Measurements from ENCODE around the gene ELAPOR1.
A peak's percentile ranks its signal among the peaks of the same experiment; 100 is the strongest.
"Not testable (repeated sequence)": the region's sequence is repeated elsewhere in the genome, so short reads cannot be mapped to it uniquely, and the experiment has no call there.

The ELAPOR1 gene

DNA sequence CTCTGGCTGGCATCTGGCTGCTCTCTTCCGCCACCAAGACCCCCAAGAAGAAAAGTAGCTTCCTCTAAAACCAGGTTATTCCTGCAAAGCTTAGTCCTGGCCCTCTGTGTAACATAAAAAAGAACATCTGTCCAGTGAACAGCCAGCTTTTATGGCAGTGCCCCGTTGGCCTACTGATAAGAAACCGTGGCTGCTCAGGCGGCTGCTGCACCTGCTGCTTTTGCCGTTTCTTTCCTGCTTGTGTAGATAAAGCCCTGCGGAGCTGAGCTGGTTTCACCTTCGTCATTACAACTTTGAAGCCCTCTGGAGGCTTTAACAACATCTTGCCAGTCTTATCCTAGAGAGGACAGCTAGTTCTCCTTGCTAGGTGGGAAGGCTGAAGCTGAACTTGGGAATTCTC is 20.5 kb downstream of the ELAPOR1 start:
- H3K9ac ChIP-seq, result no peak overlapping the region

DNA sequence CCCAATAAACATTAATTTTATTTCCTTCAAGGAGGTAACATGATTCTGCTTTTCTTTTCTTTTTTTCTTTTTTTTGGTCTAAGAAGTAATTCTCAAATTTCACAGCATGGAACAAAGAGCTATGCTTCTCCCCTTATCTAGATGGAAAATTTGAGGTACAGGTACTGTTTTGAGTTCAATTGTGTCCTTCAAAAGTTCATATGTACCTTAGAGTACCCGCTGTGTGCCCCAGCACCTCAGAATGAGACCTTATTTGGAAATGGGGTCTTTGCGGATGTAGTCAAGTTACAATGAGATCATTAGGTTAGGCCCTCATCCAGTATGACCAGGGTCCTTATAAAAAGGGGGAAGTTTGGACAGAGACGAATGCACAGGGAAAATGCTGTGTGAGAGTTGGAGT is 22.0 kb downstream of the ELAPOR1 start:
- Histone ChIP-seq H4K20me1 (no peaks in the 10 kb centered on the region), H3K4me3 (no peak overlapping the region), H3K27ac (no peak overlapping the region), H3K27me3 (no peaks in the 10 kb centered on the region), H3K4me1 (peaks cover 20% of the 10 kb centered on the region), H3K4me2 (no peak overlapping the region), H3K36me3 (no peaks in the 10 kb centered on the region), H3K9ac (no peak overlapping the region), H3K9me3 (no peaks in the 10 kb centered on the region)
- TF ChIP-seq Cebpa-rat (IDR thresholded peaks at IDR 0.05), result no peak

More for the DNA sequence above, 20.5 kb downstream of the ELAPOR1 start:
- Histone ChIP-seq H3K36me3 (no peaks in the 10 kb centered on the region), H4K20me1 (no peaks in the 10 kb centered on the region), H3K4me2 (peak overlapping the region; percentile 63), H3K27ac (peak overlapping the region; percentile 8; the same call in 1 of the 2 replicates), H3K4me1 (peaks cover 20% of the 10 kb centered on the region), H3K9me3 (no peaks in the 10 kb centered on the region), H3K27me3 (no peaks in the 10 kb centered on the region), H3K4me3 (no peak overlapping the region)
- TF ChIP-seq Cebpa-rat (IDR thresholded peaks at IDR 0.05), result no peak

- no peak for TF ChIP-seq Cebpa-rat (IDR thresholded peaks at IDR 0.05)
- no peak overlapping the region for H3K27ac ChIP-seq
- H3K4me3 ChIP-seq, result no peak overlapping the region
- H3K36me3 ChIP-seq, result no peaks in the 10 kb centered on the region
- H3K9ac ChIP-seq, result no peak overlapping the region
- no peak overlapping the region for H3K4me2 ChIP-seq
- peaks cover 20% of the 10 kb centered on the region for H3K4me1 ChIP-seq
- no peaks in the 10 kb centered on the region for H3K9me3 ChIP-seq
- H3K27me3 ChIP-seq, result no peaks in the 10 kb centered on the region
- H4K20me1 ChIP-seq, result no peaks in the 10 kb centered on the region
These were observed 22.9 kb downstream of the ELAPOR1 start for GRCh38 chr1:109136766-109137165.

GRCh38 chr1:109137958-109138357 is 24.0 kb downstream of the ELAPOR1 start:
- Histone ChIP-seq H3K4me1 (peaks cover 20% of the 10 kb centered on the region), H3K27ac (no peak overlapping the region), H3K4me2 (no peak overlapping the region), H3K36me3 (no peaks in the 10 kb centered on the region), H3K27me3 (no peaks in the 10 kb centered on the region), H4K20me1 (no peaks in the 10 kb centered on the region), H3K4me3 (no peak overlapping the region), H3K9ac (no peak overlapping the region), H3K9me3 (no peaks in the 10 kb centered on the region)
- no peak for TF ChIP-seq Cebpa-rat (IDR thresholded peaks at IDR 0.05)

GRCh38 chr1:109138358-109138757 is 24.4 kb downstream of the ELAPOR1 start:
- no peak overlapping the region for H3K4me3 ChIP-seq
- no peaks in the 10 kb centered on the region for H4K20me1 ChIP-seq
- peaks cover 20% of the 10 kb centered on the region for H3K4me1 ChIP-seq
- no peak for TF ChIP-seq Cebpa-rat (IDR thresholded peaks at IDR 0.05)
- H3K9me3 ChIP-seq, result no peaks in the 10 kb centered on the region
- no peaks in the 10 kb centered on the region for H3K36me3 ChIP-seq
- H3K4me2 ChIP-seq, result no peak overlapping the region
- H3K27me3 ChIP-seq, result no peaks in the 10 kb centered on the region
- no peak overlapping the region for H3K27ac ChIP-seq
- H3K9ac ChIP-seq, result no peak overlapping the region

DNA sequence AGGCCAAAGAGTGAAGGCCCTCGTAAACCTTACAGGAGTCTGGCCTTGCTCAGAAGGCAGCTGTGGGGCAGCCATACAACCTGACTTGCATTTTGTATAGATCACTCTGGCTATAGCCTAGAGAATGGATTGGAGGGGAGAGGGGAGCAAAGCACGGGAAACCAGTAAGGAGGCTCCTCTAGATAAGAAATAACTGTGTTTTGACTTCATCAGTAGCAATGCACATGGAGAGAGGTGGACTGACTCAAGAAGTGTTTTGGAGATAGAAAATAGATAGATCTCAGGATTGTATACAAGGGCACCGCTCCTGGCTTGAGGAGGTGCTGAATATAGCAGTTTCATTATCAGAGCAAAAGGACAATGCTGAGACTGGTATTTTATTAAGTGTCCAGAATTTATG is 26.5 kb downstream of the ELAPOR1 start:
- H4K20me1 ChIP-seq, result no peaks in the 10 kb centered on the region
- H3K4me1 ChIP-seq, result peaks cover under 1% of the 10 kb centered on the region; the same call in 1 of the 2 replicates
- H3K27me3 ChIP-seq, result no peaks in the 10 kb centered on the region
- H3K36me3 ChIP-seq, result no peaks in the 10 kb centered on the region
- no peak overlapping the region for H3K4me3 ChIP-seq
- H3K27ac ChIP-seq, result no peak overlapping the region
- TF ChIP-seq Cebpa-rat (IDR thresholded peaks at IDR 0.05), result no peak
- H3K9me3 ChIP-seq, result no peaks in the 10 kb centered on the region
- no peak overlapping the region for H3K4me2 ChIP-seq
- H3K9ac ChIP-seq, result no peak overlapping the region

GRCh38 chr1:109142260-109142659 is 28.3 kb downstream of the ELAPOR1 start:
- no peak overlapping the region for H3K4me2 ChIP-seq
- H4K20me1 ChIP-seq, result no peaks in the 10 kb centered on the region
- H3K9ac ChIP-seq, result no peak overlapping the region
- no peak overlapping the region for H3K4me3 ChIP-seq
- no peaks in the 10 kb centered on the region for H3K4me1 ChIP-seq
- no peak overlapping the region for H3K27ac ChIP-seq
- TF ChIP-seq Cebpa-rat (IDR thresholded peaks at IDR 0.05), result no peak
- H3K27me3 ChIP-seq, result no peaks in the 10 kb centered on the region
- no peaks in the 10 kb centered on the region for H3K36me3 ChIP-seq
- H3K9me3 ChIP-seq, result no peaks in the 10 kb centered on the region

- H3K4me3 ChIP-seq, H4K20me1 ChIP-seq, H3K4me2 ChIP-seq, H3K9ac ChIP-seq, H3K4me1 ChIP-seq, H3K9me3 ChIP-seq, H3K27ac ChIP-seq, H3K36me3 ChIP-seq, H3K27me3 ChIP-seq: not testable (repeated sequence)
These were observed 28.8 kb downstream of the ELAPOR1 start for GRCh38 chr1:109142725-109143124.

DNA sequence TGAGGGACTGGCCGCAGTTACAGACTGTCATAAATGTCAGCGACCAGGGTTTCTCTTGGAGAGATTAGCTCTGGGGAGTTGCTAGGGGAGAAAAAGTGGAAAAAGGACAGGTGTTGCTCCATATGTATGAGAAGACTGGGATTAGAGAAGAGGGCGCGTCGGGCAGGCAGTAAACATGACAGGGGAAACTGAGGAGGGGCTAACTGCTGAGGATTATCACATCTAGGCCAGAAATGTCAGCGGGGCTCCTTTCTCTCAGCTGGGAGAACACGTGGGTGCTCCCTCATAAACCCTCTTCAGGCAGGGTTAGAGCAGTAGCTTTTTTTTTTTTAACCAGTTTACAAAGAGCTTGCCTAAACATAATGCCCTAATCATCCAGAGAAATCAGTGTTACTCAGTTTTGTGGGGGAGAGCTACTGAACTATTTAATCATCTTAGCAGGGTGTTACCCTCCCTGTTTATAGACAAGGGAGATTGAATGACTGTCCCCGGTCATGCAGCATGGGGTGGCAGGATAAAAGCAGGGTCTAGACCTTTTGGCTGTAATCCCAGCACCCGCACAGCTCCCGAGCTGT is 35.2 kb downstream of the ELAPOR1 start:
- Histone ChIP-seq H3K27me3 (no peaks in the 10 kb centered on the region), H3K4me2 (no peak overlapping the region), H3K9ac (no peak overlapping the region), H4K20me1 (no peaks in the 10 kb centered on the region), H3K27ac (no peak overlapping the region), H3K36me3 (no peaks in the 10 kb centered on the region), H3K9me3 (no peaks in the 10 kb centered on the region), H3K4me3 (no peak overlapping the region), H3K4me1 (peaks cover 41% of the 10 kb centered on the region)
- TF ChIP-seq Cebpa-rat (IDR thresholded peaks at IDR 0.05), result no peak

DNA sequence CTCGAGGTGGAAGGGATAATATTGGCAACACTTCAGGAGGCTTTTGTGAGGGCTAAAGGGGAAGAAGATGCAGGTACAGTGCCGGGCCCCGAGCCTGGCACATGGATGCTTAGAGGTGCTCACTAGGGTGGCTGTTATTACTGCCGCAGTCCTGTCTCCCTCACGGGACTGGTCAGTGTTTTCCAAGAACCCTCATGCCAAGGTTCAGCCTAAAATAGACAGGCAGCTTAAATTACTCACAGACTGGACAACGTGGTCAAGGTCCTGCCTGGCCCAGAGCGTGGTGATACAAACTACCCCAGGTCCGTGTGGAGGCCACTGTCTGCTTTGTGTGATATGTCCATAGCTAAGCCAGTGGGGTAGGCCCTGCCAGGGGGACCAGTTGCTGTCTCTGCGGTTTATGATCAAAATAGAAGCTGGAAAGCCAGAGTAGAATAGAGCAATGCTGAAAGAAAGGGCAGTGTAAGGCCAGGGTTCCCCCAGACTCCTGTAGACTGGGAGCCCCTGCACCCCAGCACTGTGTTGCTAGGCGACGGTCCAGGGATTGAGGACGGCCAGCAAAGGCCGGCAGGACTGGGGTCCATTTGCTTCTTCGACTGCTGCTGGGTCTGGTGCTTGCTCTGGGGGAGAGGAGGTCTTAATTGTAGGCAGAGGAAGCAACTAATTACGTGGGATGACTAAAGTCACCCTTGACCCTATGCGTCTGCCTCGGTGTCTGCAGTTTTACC is 36.1 kb downstream of the ELAPOR1 start:
- no peak overlapping the region for H3K4me2 ChIP-seq
- H3K4me3 ChIP-seq, result no peak overlapping the region
- TF ChIP-seq Cebpa-rat (IDR thresholded peaks at IDR 0.05), result no peak
- no peaks in the 10 kb centered on the region for H4K20me1 ChIP-seq
- H3K9ac ChIP-seq, result no peak overlapping the region
- H3K27ac ChIP-seq, result no peak overlapping the region
- H3K36me3 ChIP-seq, result no peaks in the 10 kb centered on the region
- no peaks in the 10 kb centered on the region for H3K27me3 ChIP-seq
- H3K4me1 ChIP-seq, result peaks cover 51% of the 10 kb centered on the region
- no peaks in the 10 kb centered on the region for H3K9me3 ChIP-seq

All from BLaER1 (cell line).